Measurements from ENCODE around the gene PPIA.
"Not testable (repeated sequence)": the region's sequence is repeated elsewhere in the genome, so short reads cannot be mapped to it uniquely, and the experiment has no call there.

Gene PPIA

DNA sequence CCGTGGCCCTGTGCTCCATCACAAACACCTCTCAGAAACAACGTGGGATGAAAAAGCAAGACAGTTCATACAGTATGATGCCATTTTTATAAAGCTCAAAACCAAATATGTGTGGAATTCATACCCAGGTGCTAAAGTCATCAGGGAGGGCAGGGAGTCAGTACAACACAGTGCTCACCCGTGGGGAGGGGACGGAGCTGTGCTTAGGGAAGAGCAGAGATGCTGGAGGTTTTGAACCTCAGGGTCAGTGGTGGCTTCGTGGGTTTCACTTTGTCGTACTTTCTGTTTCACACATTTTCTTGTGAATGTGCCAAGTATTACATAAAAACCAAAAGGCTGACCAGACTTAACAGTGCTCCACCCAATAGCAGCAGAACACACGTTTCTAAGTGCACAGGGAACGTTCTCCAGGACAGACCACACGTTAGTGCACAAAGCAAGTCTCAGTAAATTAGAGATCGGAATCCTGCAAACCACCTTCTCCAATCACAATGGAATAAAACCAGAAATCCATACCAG lies 26.6 kb upstream of the PPIA start:
- TF ChIP-seq, protein P1, sequence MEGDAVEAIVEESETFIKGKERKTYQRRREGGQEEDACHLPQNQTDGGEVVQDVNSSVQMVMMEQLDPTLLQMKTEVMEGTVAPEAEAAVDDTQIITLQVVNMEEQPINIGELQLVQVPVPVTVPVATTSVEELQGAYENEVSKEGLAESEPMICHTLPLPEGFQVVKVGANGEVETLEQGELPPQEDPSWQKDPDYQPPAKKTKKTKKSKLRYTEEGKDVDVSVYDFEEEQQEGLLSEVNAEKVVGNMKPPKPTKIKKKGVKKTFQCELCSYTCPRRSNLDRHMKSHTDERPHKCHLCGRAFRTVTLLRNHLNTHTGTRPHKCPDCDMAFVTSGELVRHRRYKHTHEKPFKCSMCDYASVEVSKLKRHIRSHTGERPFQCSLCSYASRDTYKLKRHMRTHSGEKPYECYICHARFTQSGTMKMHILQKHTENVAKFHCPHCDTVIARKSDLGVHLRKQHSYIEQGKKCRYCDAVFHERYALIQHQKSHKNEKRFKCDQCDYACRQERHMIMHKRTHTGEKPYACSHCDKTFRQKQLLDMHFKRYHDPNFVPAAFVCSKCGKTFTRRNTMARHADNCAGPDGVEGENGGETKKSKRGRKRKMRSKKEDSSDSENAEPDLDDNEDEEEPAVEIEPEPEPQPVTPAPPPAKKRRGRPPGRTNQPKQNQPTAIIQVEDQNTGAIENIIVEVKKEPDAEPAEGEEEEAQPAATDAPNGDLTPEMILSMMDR (IDR thresholded peaks at IDR 0.05; ENCODE audit: extremely low read depth, missing control alignments) = no peak
- peak; percentile 77 for DNase-seq (ENCODE audit: low spot score)

DNA sequence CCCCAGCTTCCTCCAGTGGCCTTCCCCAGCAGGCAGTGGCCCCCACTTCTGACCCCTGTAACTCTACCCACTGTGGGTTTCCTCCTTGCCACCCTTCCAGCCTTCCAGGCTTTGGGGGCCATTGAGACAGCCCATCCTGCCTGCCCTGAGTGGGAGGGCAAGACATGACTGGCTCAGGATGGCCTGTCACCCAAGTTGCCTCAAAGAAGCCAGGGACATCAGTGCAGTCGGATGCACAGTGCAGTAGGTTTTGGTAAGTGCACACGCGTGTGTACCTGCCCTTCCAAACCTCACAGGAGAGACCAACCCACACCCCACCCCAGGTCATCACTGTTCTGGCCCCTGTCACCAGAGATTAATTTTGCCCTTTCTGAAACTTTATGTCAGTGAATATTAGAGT lies 25.1 kb upstream of the PPIA start:
- TF ChIP-seq, protein P1 (IDR thresholded peaks at IDR 0.05; ENCODE audit: extremely low read depth, missing control alignments) = no peak
- no peak for DNase-seq (ENCODE audit: low spot score)

DNA sequence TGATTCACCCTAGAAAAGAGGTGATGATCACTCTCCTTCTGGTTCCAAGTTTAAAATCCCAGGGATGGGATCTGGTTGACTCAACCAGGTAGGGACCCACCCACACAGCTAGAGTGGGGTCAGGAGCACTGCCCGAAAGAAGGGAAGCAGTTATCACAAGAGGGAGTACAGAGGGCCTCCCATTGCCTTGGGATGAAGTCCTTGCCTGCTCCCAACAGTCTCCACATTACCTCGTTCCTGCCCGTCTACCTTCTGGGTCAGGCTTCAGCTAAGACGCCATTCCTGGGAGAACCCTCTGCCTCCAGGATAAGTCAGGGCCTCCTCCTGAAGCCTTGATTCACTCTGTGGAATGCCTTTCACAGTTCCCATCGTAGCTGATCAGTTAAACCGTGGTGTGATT lies 24.0 kb upstream of the PPIA start:
- TF ChIP-seq, protein P1 (IDR thresholded peaks at IDR 0.05; ENCODE audit: extremely low read depth, missing control alignments) = no peak
- DNase-seq (ENCODE audit: low spot score) = no peak

DNA sequence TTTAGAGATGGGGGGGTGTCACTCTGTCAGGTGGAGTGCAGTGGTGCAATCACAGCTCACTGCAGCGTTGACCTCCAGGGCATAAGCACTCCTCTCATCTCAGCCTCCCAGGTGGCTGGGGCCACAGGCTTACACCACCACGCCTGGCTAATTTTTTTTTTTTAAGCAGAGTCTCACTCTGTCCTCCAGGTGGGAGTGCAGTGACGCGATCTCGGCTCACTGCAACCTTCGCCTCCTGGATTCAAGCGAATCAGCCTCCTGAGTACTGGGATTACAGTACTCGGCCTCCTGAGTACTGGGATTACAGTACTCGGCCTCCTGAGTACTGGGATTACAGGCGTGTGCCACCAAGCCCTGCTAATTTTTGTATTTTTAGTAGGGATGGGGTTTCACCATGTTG lies 23.6 kb upstream of the PPIA start:
- DNase-seq (ENCODE audit: low spot score) = no peak
- TF ChIP-seq, protein P1 (IDR thresholded peaks at IDR 0.05; ENCODE audit: extremely low read depth, missing control alignments) = no peak

DNA sequence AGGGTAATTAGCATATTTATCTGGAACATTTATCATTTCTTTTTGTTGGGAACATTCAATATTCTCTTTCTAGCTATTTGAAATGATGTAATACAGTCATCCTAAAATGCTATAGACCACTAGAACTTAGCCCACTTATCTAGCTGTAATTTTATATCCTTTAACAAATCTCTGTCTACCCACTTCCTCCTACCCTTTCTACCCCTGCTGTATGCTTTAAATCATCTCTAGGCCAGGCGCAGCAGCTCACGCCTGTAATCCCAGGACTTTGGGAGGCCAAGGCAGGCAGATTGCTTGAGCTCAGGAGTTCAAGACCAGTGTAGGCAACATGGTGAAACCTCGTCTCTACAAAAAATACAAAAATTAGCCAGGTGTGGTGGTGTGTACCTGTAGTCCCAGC lies 22.0 kb upstream of the PPIA start:
- DNase-seq (ENCODE audit: low spot score) = not testable (repeated sequence)

DNA sequence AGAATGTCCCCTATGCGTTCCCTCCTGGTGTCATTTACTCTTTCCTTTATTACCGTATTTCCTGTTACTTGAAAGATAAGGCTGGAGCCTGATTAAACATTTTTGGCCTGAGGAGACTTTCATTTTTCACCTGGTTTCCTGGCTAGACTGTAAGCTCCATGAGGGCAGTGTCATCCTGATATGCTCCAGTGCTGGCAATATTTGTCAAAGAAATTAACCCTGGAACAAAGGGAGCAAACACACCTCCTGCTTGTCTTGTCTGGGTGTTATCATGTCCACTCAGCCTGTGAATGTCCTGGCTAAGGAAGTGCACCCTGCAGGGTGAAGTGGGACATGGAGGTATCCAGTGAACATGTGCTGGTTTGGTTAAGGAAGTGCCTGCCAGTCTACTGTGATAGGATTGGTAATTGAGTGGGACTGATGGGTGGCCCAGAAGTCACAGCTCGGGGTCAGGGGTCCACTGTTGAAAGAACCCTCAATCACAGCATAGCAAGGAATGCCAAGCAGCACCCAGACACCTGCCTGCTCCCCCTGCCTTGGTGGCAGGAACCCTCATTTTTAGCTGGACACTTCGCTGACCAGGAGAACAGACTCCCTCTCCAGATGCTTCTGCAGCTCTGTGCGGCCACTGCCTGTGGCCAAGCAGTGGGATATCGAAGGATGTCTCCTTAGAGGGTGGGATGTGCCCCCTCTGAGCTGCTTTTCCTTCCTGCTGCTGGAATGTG lies 20.9 kb upstream of the PPIA start:
- DNase-seq (ENCODE audit: low spot score) = no peak
- TF ChIP-seq, protein P1 (IDR thresholded peaks at IDR 0.05; ENCODE audit: extremely low read depth, missing control alignments) = no peak

DNA sequence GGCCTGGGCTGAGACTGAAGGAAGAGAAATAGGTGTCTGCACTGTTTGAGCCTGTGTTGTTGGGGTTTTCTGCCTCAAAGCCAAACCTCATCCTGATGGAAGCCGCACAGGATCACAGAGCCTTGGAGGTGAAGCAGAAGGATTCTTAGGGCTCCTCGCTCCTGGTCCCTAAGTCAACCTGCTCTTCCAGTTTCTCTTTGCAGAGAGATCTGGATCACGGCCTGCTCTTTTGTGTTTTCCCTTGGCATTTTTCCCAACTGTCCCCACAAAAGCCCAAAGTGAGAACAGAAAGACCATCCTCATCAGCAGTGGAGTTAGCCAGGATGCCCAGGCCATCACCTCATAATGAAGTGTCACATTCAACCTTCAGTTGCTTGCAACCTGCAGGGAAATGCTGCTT lies 20.3 kb upstream of the PPIA start:
- DNase-seq (ENCODE audit: low spot score) = no peak
- TF ChIP-seq, protein P1 (IDR thresholded peaks at IDR 0.05; ENCODE audit: extremely low read depth, missing control alignments) = no peak

DNA sequence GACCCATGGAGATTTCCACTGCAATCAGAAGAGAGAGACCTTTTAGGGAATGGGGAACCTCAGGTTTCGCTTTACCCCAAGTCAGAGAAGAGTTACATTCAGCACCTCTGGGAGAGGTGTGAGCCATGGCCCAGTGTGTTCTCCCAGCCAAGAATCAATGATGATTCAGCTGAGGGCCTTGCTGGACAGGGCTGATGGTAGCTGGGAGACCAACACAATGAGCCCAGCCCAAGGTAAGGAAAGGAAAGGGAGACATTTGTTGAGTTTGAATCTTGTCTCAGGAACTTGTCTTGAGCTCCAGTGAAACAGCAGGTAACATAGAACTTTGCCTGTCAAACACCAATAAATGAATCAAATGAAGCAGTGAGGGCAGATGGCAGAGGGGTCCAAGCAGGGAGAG lies 14.0 kb upstream of the PPIA start:
- TF ChIP-seq, protein P1 (IDR thresholded peaks at IDR 0.05; ENCODE audit: extremely low read depth, missing control alignments) = no peak
- no peak for DNase-seq (ENCODE audit: low spot score)
